B cell (primary cell): Measurements from ENCODE around the gene TTLL5. TPM values are rescaled to one million over a fixed set of nuclear protein-coding genes. Genes with fewer than 3 reads are reported as not detected.

Experiments
- ATAC-seq: fragments of 200-7000 bp; cut with Tn5 transposase; one replicate; pipeline ENCODE4 v1.10.0; 2021; ENCODE audit warnings: low read depth, mild to moderate bottlenecking, moderate number of reproducible peaks, moderate library complexity
- CTCF ChIA-PET: fragments of 350-600 bp; sonication (Branson Sonifier 250); formaldehyde crosslinking; loops from one replicate; lab custom pipeline; 2021; ENCODE audit warnings: antibody characterized with exemption, inconsistent platforms; lab: Charles Lee
- POLR2A ChIA-PET: fragments of 350-600 bp; sonication (Branson Sonifier 250); formaldehyde crosslinking; loops from one replicate; lab custom pipeline; 2021; ENCODE audit warnings: antibody characterized with exemption; lab: Charles Lee
- DNase-seq: peaks from one replicate; pipeline ENCODE4 v3.0.0; 2013
- H2AFZ ChIP-seq: 2 replicates; pipeline ENCODE4 v1.6.1; 2012; ENCODE audit warnings: mild to moderate bottlenecking, low read depth, low read length; ENCODE audit not compliant: insufficient read depth, poor library complexity, severe bottlenecking
- H3K27ac ChIP-seq, 2 donors: 1 replicate in 1 of 2; 2 replicates in 1 of 2; pipeline ENCODE4 v1.5.1; 2012 to 2013; ENCODE audit warnings: low read length in 2 of 2, mild to moderate bottlenecking in 2 of 2, moderate library complexity in 1 of 2
- H3K27me3 ChIP-seq, 4 experiments: fragments of 200-600 bp in 1 of 4; sonication (generic) in 1 of 4; replicated peaks in 1 of 4; 1 replicate in 2 of 4; 2 replicates in 2 of 4; pipeline versions ENCODE4 v1.6.1 to v1.7.0; 2013 to 2016; ENCODE audit warnings: low read length in 3 of 4, mild to moderate bottlenecking in 2 of 4, mixed read lengths in 1 of 4, moderate library complexity in 1 of 4; ENCODE audit not compliant: insufficient read depth in 4 of 4, control insufficient read depth in 3 of 4; ENCODE audit errors: control extremely low read depth in 1 of 4
- H3K36me3 ChIP-seq, 2 experiments: replicated peaks in 1 of 2; 1 replicate in 1 of 2; 2 replicates in 1 of 2; pipeline versions ENCODE4 v1.6.1 to v1.7.1; 2013; ENCODE audit warnings: low read length in 1 of 2; ENCODE audit not compliant: insufficient read depth in 2 of 2, control insufficient read depth in 1 of 2; ENCODE audit errors: control extremely low read depth in 1 of 2, extremely low read depth in 1 of 2
- H3K4me1 ChIP-seq, 2 donors: fragments of 200-600 bp in 1 of 2; sonication (generic) in 1 of 2; 1 replicate in 1 of 2; 2 replicates in 1 of 2; pipeline versions ENCODE4 v1.5.1 to v1.6.1; 2013 to 2017; ENCODE audit warnings: low read length in 2 of 2; ENCODE audit not compliant: control insufficient read depth in 2 of 2, insufficient read depth in 2 of 2
- H3K4me2 ChIP-seq: replicated peaks from 2 replicates; pipeline ENCODE3; 2012; ENCODE audit warnings: mild to moderate bottlenecking, low read depth, low read length; ENCODE audit not compliant: poor library complexity, severe bottlenecking
- H3K4me3 ChIP-seq, 5 experiments: fragments of 200-600 bp in 1 of 5; sonication (generic) in 1 of 5; 1 replicate in 3 of 5; 2 replicates in 2 of 5; pipeline versions ENCODE4 v1.5.1 to v1.7.0; 2011 to 2016; ENCODE audit warnings: low read length in 4 of 5, mild to moderate bottlenecking in 4 of 5, low read depth in 2 of 5, control low read depth in 1 of 5, moderate library complexity in 1 of 5; ENCODE audit not compliant: insufficient read depth in 1 of 5; ENCODE audit errors: control extremely low read depth in 1 of 5, extremely low read depth in 1 of 5
- H3K79me2 ChIP-seq: fragments of 200-600 bp; sonication (generic); one replicate; pipeline ENCODE4 v1.6.0; 2016; ENCODE audit warnings: low read length; ENCODE audit not compliant: control insufficient read depth, insufficient read depth
- H3K9ac ChIP-seq: fragments of 200-600 bp; sonication (generic); 2 replicates; pipeline ENCODE4 v1.6.1; 2017; ENCODE audit warnings: mild to moderate bottlenecking, low read length, moderate library complexity
- H3K9me3 ChIP-seq, 3 donors: one replicate each; pipeline versions ENCODE4 v1.6.1 to v1.7.1; 2013; ENCODE audit warnings: low read length in 2 of 3; ENCODE audit not compliant: control insufficient read depth in 2 of 3, insufficient read depth in 1 of 3; ENCODE audit errors: control extremely low read depth in 1 of 3
- H4K20me1 ChIP-seq: 2 replicates; pipeline ENCODE4 v1.6.0; 2012; ENCODE audit warnings: mild to moderate bottlenecking, low read length; ENCODE audit not compliant: insufficient read depth, control insufficient read depth, poor library complexity, severe bottlenecking
- H3K27ac Mint-ChIP-seq: one replicate; pipeline ENCODE4 v1.8.0; 2021; ENCODE audit warnings: mixed read lengths
- H3K27me3 Mint-ChIP-seq: one replicate; pipeline ENCODE4 v1.8.0; 2021; ENCODE audit warnings: mixed read lengths
- H3K4me1 Mint-ChIP-seq: one replicate; pipeline ENCODE4 v1.8.0; 2021; ENCODE audit warnings: mixed read lengths
- H3K4me3 Mint-ChIP-seq: one replicate; pipeline ENCODE4 v1.8.0; 2021; ENCODE audit warnings: mixed read lengths
- H3K9me3 Mint-ChIP-seq: one replicate; pipeline ENCODE4 v1.8.0; 2022; ENCODE audit warnings: mixed read lengths; ENCODE audit not compliant: insufficient read depth
- EZH2 ChIP-seq: IDR thresholded peaks from 2 replicates; pipeline ENCODE4 v1.6.1; 2012; ENCODE audit warnings: borderline replicate concordance, low read depth, mild to moderate bottlenecking, moderate library complexity, low read length; ENCODE audit not compliant: insufficient read depth, poor library complexity, severe bottlenecking
- WGBS: methylation state at CpG from one replicate; pipeline ENCODE4 v1.1.5; 2013; ENCODE audit warnings: missing lambda C conversion rate; ENCODE audit not compliant: insufficient coverage; 5-methylcytosine and 5-hydroxymethylcytosine counted together
- intact Hi-C: fragments of 100-400 bp; cut with micrococcal nuclease; formaldehyde crosslinking; loops from one replicate; pipeline ENCODE4 v1.10.0; 2022
- polyA plus RNA-seq: library from polyadenylated mRNA; depleted of rRNA; stranded (reverse); fragments of >200 nt; gene quantifications from 2 replicates; pipeline ENCODE4 v1.2.3, GENCODE V29; 2012
- total RNA-seq, 2 donors: library from RNA; stranded (reverse); fragments of 120-200 nt in 1 of 2; gene quantifications; 1 replicate in 1 of 2; 2 replicates in 1 of 2; pipeline versions ENCODE4 v1.2.3 to v1.2.4, GENCODE V29; 2013 to 2022
- TF ChIP-seq, protein P1 (sequence below): fragments of 200-600 bp; IDR thresholded peaks from one replicate; pipeline ENCODE4 v1.8.0; 2022; ENCODE audit warnings: antibody characterized with exemption, mild to moderate bottlenecking

The TTLL5 gene
- total and polyA plus RNA-seq, 2 donors (not counting 1 experiment from before 2014, with no cell fraction given), result 10.9 to 50.9 TPM

DNA sequence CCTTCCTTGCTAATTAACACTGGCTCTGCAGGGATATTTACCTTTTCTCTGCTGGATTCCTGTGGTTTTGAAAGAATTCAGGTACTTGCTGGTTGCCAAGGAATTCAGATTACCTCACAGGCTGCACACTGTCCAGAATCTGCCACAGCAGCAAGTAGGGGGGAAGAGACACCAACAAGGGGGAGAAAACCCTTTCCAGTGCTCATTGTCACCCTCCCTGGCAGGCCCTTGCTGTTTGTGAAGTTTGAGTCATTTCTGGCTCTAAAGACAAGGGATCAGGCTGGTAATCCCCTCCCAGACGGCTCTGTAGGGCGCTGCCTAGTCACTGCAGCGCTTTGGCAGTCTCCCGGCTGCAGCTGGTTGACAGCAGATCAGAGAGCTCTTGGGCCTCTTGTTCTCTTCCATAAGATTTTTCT is 50.8 kb downstream of the TTLL5 start:
- ATAC-seq (no peak), DNase-seq (no peak)
- POLR2A ChIA-PET, result no interaction called here
- H3K9me3 Mint-ChIP-seq, result no peaks in the 10 kb centered on the region
- Histone ChIP-seq H3K9me3 (no peaks in the 10 kb centered on the region), H3K4me3 (no peak overlapping the region), H3K27me3 (no peaks in the 10 kb centered on the region), H2AFZ (no peak overlapping the region), H3K27ac (no peak overlapping the region), H3K79me2 (no peaks in the 10 kb centered on the region), H3K4me1 (no peaks in the 10 kb centered on the region), H4K20me1 (no peaks in the 10 kb centered on the region), H3K36me3 (peaks cover 1 to 4% of the 10 kb centered on the region in 2 experiments), H3K9ac (no peak overlapping the region), H3K4me2 (no peak overlapping the region)
- intact Hi-C loops, result no loop called here
- H3K4me1 Mint-ChIP-seq, result no peaks in the 10 kb centered on the region
- 97% methylated on average over 4 of the region's 4 CpGs for WGBS
- TF ChIP-seq, protein P1, sequence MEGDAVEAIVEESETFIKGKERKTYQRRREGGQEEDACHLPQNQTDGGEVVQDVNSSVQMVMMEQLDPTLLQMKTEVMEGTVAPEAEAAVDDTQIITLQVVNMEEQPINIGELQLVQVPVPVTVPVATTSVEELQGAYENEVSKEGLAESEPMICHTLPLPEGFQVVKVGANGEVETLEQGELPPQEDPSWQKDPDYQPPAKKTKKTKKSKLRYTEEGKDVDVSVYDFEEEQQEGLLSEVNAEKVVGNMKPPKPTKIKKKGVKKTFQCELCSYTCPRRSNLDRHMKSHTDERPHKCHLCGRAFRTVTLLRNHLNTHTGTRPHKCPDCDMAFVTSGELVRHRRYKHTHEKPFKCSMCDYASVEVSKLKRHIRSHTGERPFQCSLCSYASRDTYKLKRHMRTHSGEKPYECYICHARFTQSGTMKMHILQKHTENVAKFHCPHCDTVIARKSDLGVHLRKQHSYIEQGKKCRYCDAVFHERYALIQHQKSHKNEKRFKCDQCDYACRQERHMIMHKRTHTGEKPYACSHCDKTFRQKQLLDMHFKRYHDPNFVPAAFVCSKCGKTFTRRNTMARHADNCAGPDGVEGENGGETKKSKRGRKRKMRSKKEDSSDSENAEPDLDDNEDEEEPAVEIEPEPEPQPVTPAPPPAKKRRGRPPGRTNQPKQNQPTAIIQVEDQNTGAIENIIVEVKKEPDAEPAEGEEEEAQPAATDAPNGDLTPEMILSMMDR, result no peak
- no peak for TF ChIP-seq EZH2
- H3K27ac Mint-ChIP-seq, result no peak overlapping the region
- H3K4me3 Mint-ChIP-seq, result no peak overlapping the region
- no peaks in the 10 kb centered on the region for H3K27me3 Mint-ChIP-seq
- CTCF ChIA-PET, result interaction anchor here (0.6 to 8.5 kb wide), 5 partner anchors 10 to 270 kb away, joined by 3 to 197 read pairs (median 8); partner anchors contain the start of genes IFT43 and TGFB3

DNA sequence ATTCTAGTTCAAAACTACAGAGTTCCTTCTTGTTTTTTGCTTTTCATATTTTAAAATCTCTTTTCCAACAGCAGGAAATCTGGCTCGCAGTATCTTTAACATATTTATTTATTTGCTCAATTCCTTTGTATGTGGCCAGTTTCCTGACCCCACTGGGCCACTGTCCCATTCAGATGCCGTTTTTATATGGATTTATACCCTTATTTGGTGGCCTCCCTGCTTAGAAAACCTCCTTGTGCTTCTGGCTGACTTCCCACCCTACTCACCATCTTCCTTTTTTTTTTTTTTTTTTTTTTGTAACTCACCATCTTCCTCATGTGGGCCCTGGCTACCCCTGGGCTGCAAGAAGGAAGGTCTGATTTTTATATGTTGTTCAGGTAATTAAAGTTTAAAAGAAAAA is 53.9 kb downstream of the TTLL5 start:
- H3K4me1 ChIP-seq, result no peaks in the 10 kb centered on the region
- no peaks in the 10 kb centered on the region for H3K4me1 Mint-ChIP-seq
- H3K4me2 ChIP-seq, result no peak overlapping the region
- ChIA-PET CTCF (interaction anchor here (0.8 to 8.5 kb wide), 2 partner anchors 267 to 268 kb away, joined by 4 to 197 read pairs; partner anchors contain the start of genes IFT43 and TGFB3), POLR2A (no interaction called here)
- WGBS, result 100% methylated on average over 2 of the region's 2 CpGs
- H3K9me3 Mint-ChIP-seq, result no peaks in the 10 kb centered on the region
- no peak overlapping the region for H2AFZ ChIP-seq
- intact Hi-C loops, result no loop called here
- H3K4me3 Mint-ChIP-seq, result no peak overlapping the region
- no peaks in the 10 kb centered on the region for H3K79me2 ChIP-seq
- no peak overlapping the region for H3K27ac Mint-ChIP-seq
- TF ChIP-seq EZH2, result no peak
- TF ChIP-seq, protein P1, result no peak
- H3K27me3 ChIP-seq, result no peaks in the 10 kb centered on the region
- H3K9ac ChIP-seq, result no peak overlapping the region
- H3K27ac ChIP-seq, result no peak overlapping the region
- DNase-seq (no peak), ATAC-seq (no peak)
- peaks cover 0 to 5% of the 10 kb centered on the region in 2 experiments for H3K36me3 ChIP-seq
- H3K9me3 ChIP-seq, result no peaks in the 10 kb centered on the region
- no peak overlapping the region for H3K4me3 ChIP-seq
- H4K20me1 ChIP-seq, result no peaks in the 10 kb centered on the region
- H3K27me3 Mint-ChIP-seq, result no peaks in the 10 kb centered on the region
